Astrocyte of the cerebellum (primary cell): ENCODE results near the gene IMMP2L.

Source experiments
- DNase-seq: peaks from one replicate; pipeline ENCODE4 v3.0.0-alpha.2; 2011; ENCODE audit warnings: low read depth
- H3K4me3 ChIP-seq: 2 replicates; pipeline ENCODE4 v1.5.1; 2011; ENCODE audit warnings: mild to moderate bottlenecking, low read depth, low read length, moderate library complexity
- in situ Hi-C: cut with HindIII; loops from 2 replicates; pipeline ENCODE4 v1.10.0; 2017; ENCODE audit warnings: low sequenced_read_pairs
- TF ChIP-seq, protein P1 (sequence below): IDR thresholded peaks from 2 replicates; pipeline ENCODE4 v1.5.1; 2012; ENCODE audit warnings: low read length, low read depth, moderate library complexity, mild to moderate bottlenecking; ENCODE audit errors: missing control alignments

IMMP2L gene

DNA sequence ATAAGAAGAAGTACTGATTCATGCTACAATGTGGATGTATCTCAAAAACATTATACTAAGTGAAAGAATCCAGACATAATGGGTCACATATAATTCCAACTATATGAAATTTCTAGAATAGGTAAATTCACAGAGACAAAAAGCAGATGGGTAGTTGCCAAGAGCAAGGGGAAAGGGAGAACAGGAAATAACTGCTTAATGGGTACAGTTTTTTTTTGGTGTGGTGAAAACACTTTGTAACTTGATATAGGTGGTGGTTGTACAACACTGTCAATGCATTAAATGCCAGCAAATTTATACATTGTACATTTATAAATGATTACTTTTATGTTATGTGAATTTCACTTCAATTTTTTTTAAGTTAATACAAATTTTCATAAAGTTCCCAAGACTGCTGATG lies 490.7 kb downstream of the IMMP2L start:
- in situ Hi-C loops: no loop called here
- TF ChIP-seq, protein P1, sequence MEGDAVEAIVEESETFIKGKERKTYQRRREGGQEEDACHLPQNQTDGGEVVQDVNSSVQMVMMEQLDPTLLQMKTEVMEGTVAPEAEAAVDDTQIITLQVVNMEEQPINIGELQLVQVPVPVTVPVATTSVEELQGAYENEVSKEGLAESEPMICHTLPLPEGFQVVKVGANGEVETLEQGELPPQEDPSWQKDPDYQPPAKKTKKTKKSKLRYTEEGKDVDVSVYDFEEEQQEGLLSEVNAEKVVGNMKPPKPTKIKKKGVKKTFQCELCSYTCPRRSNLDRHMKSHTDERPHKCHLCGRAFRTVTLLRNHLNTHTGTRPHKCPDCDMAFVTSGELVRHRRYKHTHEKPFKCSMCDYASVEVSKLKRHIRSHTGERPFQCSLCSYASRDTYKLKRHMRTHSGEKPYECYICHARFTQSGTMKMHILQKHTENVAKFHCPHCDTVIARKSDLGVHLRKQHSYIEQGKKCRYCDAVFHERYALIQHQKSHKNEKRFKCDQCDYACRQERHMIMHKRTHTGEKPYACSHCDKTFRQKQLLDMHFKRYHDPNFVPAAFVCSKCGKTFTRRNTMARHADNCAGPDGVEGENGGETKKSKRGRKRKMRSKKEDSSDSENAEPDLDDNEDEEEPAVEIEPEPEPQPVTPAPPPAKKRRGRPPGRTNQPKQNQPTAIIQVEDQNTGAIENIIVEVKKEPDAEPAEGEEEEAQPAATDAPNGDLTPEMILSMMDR: no peak
- DNase-seq: no peak

DNA sequence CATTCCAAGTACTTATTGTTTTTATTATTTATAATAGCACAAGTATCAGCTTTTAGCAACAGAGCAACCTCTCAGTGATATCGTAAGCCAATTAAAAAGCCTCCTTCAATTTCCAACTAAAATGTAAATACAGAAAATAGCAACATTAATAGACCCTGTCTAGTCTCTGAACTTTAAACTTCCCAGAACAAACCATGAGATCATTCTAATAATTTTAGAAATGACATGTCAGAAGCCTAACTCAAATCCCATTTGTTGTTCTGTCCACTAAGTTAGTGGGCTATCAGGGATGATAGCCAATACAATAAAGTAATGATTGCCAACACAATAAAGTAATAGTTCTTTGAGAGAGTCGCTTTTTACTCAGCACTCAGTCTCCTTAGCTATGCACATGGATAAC lies 493.7 kb downstream of the IMMP2L start:
- TF ChIP-seq, protein P1: no peak
- in situ Hi-C loops: no loop called here
- no peak for DNase-seq
- no peak overlapping the region for H3K4me3 ChIP-seq

More for the DNA sequence above, 490.7 kb downstream of the IMMP2L start:
- H3K4me3 ChIP-seq: no peak overlapping the region

DNA sequence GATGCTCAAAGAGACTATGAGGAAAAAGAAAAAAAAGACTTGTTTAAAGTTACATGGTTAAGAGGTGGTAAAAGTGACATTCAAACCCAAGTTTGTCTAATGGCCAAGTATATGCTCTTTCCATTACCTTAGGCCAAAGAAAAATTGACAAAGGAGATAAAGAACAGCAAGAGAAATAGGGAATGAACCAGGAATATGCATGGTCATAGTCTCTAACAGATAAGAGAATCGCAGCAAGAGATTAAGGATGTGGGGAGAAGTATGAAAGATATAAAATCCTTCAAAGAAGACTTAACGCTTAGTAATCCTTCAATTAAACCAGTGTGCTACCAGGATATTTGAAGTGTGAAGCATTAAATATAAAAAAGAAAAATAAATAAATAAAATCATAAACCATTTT lies 494.6 kb downstream of the IMMP2L start:
- in situ Hi-C loops: no loop called here
- no peak for DNase-seq

DNA sequence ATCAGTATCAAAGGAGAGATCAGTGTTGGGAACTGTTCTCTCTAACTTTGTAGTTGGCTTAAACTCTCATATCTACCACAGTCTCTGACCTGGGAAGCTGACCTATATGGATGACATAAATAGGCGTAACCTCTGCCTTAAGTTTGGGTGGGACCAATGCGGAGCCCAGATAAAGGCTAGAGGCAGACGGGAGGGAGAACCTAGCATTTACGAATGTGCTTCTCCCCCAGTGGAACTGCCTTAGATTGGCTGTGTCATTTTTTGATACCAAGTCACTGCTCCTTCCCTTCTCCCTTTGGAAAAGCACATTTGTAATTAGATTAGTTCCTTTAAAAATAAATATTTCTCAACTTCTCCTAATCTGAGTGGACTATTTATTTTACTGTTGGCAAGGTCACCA lies 495.0 kb downstream of the IMMP2L start:
- DNase-seq: no peak
- H3K4me3 ChIP-seq: no peak overlapping the region
- TF ChIP-seq, protein P1: no peak
- in situ Hi-C loops: no loop called here

More for the DNA sequence above, 494.6 kb downstream of the IMMP2L start:
- H3K4me3 ChIP-seq: no peak overlapping the region
- TF ChIP-seq, protein P1: no peak

DNA sequence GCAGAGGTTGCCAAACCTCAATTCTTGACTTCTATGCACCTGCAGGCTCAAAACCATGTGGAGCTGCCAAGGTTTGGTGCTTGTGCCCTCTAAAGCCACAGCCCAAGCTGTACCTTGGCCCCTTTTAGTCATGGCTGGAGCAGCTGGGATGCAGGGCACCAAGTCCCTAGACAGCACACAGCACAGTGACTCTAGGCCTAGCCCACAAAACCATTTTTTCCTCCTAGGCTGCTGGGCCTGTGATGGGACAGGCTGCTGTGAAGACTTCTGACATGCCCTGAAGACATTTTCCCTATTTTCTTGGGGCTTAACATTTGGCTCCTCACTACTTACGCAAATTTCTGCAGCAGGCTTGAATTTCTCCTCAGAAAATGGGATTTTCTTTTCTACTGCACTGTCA lies 499.1 kb downstream of the IMMP2L start:
- DNase-seq: no peak
- H3K4me3 ChIP-seq: no peak overlapping the region
- in situ Hi-C loops: no loop called here
- TF ChIP-seq, protein P1: no peak

DNA sequence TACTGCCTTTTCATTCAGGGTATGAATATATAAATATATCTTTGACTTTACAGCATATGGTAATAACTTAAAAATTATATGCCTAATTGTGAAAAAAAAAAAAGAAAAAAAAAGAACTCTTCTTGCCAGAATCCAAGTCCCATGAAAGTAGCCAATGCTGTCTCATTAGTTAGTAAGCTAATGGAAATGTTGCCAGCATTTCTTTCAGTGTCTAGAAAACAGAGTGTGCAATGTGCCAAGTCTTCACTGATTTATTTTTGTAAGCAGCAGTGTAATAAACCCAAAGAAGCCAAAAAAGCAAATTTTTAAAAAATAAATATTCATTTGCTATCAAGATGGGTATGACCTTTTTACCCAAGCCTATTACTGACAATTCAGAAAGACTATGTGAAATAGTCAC lies 502.5 kb downstream of the IMMP2L start:
- TF ChIP-seq, protein P1: no peak
- no peak overlapping the region for H3K4me3 ChIP-seq
- DNase-seq: no peak
- in situ Hi-C loops: no loop called here

DNA sequence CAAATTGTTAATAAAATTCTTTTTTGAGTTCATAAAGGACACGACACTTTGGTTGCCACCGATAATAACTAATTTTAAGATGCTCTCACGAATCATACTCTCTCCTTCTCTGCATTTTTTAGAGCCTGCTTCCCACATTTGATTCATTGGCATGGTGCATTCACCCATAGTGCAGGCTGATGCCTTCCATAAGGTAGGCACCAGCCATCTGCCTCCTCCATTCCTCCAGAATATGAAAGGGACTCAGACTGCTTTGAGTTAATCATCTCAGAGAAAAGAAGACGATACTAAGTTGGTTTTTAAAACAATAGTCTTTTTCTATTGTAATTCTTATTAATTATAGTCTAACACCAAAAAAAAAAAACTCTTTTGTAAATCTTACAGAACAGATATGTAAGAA lies 505.2 kb downstream of the IMMP2L start:
- H3K4me3 ChIP-seq: no peak overlapping the region
- in situ Hi-C loops: no loop called here
- no peak for DNase-seq
- TF ChIP-seq, protein P1: no peak
